T-helper 2 cell treated with Interferon-gamma antibody and Interleukin-4, amounts not matched to agents 5 μg/mL and 100 μg/mL, for 36 hours (primary cell): Measurements from ENCODE around the gene GSN.
A peak's percentile ranks its signal among the peaks of the same experiment; 100 is the strongest.
"Not testable (repeated sequence)": the region's sequence is repeated elsewhere in the genome, so short reads cannot be mapped to it uniquely, and the experiment has no call there.

Source experiments
- DNase-seq: peaks from one replicate; pipeline ENCODE4 v3.0.0; 2021; ENCODE audit warnings: low spot score
- H3K27ac Mint-ChIP-seq: one replicate; pipeline ENCODE4 v1.8.0; 2021; ENCODE audit warnings: mild to moderate bottlenecking, mixed read lengths
- H3K27me3 Mint-ChIP-seq: one replicate; pipeline ENCODE4 v1.8.0; 2021; ENCODE audit warnings: low read depth, mixed read lengths
- H3K36me3 Mint-ChIP-seq: one replicate; pipeline ENCODE4 v1.8.0; 2021; ENCODE audit warnings: low read depth, mixed read lengths
- H3K4me1 Mint-ChIP-seq: one replicate; pipeline ENCODE4 v1.8.0; 2021; ENCODE audit warnings: low read depth, mixed read lengths
- H3K4me3 Mint-ChIP-seq: one replicate; pipeline ENCODE4 v1.8.0; 2022; ENCODE audit warnings: mild to moderate bottlenecking, moderate library complexity, mixed read lengths
- H3K9me3 Mint-ChIP-seq: one replicate; pipeline ENCODE4 v1.8.0; 2021; ENCODE audit warnings: mixed read lengths

GSN gene

GRCh38 chr9:121283856-121284732, 16.1 kb downstream of the GSN start:
- Mint-ChIP-seq H3K4me3 (no peak overlapping the region), H3K27ac (no peak overlapping the region), H3K9me3 (no peaks in the 10 kb centered on the region), H3K4me1 (peaks cover 8% of the 10 kb centered on the region), H3K27me3 (no peaks in the 10 kb centered on the region), H3K36me3 (no peaks in the 10 kb centered on the region)
- DNase-seq, result no peak

- no peaks in the 10 kb centered on the region for H3K27me3 Mint-ChIP-seq
- H3K4me3 Mint-ChIP-seq, result no peak overlapping the region
- no peak overlapping the region for H3K27ac Mint-ChIP-seq
- DNase-seq, result no peak
- H3K36me3 Mint-ChIP-seq, result no peaks in the 10 kb centered on the region
- H3K4me1 Mint-ChIP-seq, result peaks cover 8% of the 10 kb centered on the region
- H3K9me3 Mint-ChIP-seq, result no peaks in the 10 kb centered on the region
Observed at GRCh38 chr9:121284733-121285451, 16.9 kb downstream of the GSN start.

- DNase-seq, result no peak
- no peaks in the 10 kb centered on the region for H3K27me3 Mint-ChIP-seq
- no peak overlapping the region for H3K4me3 Mint-ChIP-seq
- no peak overlapping the region for H3K27ac Mint-ChIP-seq
- peaks cover 8% of the 10 kb centered on the region for H3K4me1 Mint-ChIP-seq
- no peaks in the 10 kb centered on the region for H3K9me3 Mint-ChIP-seq
- H3K36me3 Mint-ChIP-seq, result no peaks in the 10 kb centered on the region
Observed at GRCh38 chr9:121285835-121286687, 18.1 kb downstream of the GSN start.

GRCh38 chr9:121286688-121286972, 18.7 kb downstream of the GSN start:
- no peaks in the 10 kb centered on the region for H3K27me3 Mint-ChIP-seq
- no peaks in the 10 kb centered on the region for H3K9me3 Mint-ChIP-seq
- no peak overlapping the region for H3K27ac Mint-ChIP-seq
- H3K36me3 Mint-ChIP-seq, result no peaks in the 10 kb centered on the region
- no peak overlapping the region for H3K4me3 Mint-ChIP-seq
- peaks cover 8% of the 10 kb centered on the region for H3K4me1 Mint-ChIP-seq
- no peak for DNase-seq

GRCh38 chr9:121286973-121287741, 19.2 kb downstream of the GSN start:
- Mint-ChIP-seq H3K9me3 (no peaks in the 10 kb centered on the region), H3K4me1 (peaks cover 8% of the 10 kb centered on the region), H3K36me3 (no peaks in the 10 kb centered on the region), H3K27me3 (no peaks in the 10 kb centered on the region), H3K4me3 (no peak overlapping the region), H3K27ac (no peak overlapping the region)
- peak; percentile 44 for DNase-seq

GRCh38 chr9:121288673-121289025, 20.7 kb downstream of the GSN start:
- no peak for DNase-seq
- no peaks in the 10 kb centered on the region for H3K36me3 Mint-ChIP-seq
- H3K27ac Mint-ChIP-seq, result no peak overlapping the region
- H3K9me3 Mint-ChIP-seq, result no peaks in the 10 kb centered on the region
- H3K4me1 Mint-ChIP-seq, result peaks cover 8% of the 10 kb centered on the region
- H3K4me3 Mint-ChIP-seq, result no peak overlapping the region
- H3K27me3 Mint-ChIP-seq, result no peaks in the 10 kb centered on the region

- H3K27me3 Mint-ChIP-seq, result no peaks in the 10 kb centered on the region
- no peak overlapping the region for H3K4me3 Mint-ChIP-seq
- no peaks in the 10 kb centered on the region for H3K36me3 Mint-ChIP-seq
- H3K4me1 Mint-ChIP-seq, result peaks cover 8% of the 10 kb centered on the region
- no peaks in the 10 kb centered on the region for H3K9me3 Mint-ChIP-seq
- H3K27ac Mint-ChIP-seq, result no peak overlapping the region
- no peak for DNase-seq
Observed at GRCh38 chr9:121289026-121289771, 21.2 kb downstream of the GSN start.

GRCh38 chr9:121289772-121290370, 21.9 kb downstream of the GSN start:
- Mint-ChIP-seq H3K4me1 (peaks cover 8% of the 10 kb centered on the region), H3K27ac (no peak overlapping the region), H3K36me3 (no peaks in the 10 kb centered on the region), H3K4me3 (no peak overlapping the region), H3K27me3 (no peaks in the 10 kb centered on the region), H3K9me3 (no peaks in the 10 kb centered on the region)
- DNase-seq, result no peak

GRCh38 chr9:121291536-121291935, 23.6 kb downstream of the GSN start:
- H3K36me3 Mint-ChIP-seq, H3K9me3 Mint-ChIP-seq, H3K27ac Mint-ChIP-seq, DNase-seq, H3K27me3 Mint-ChIP-seq, H3K4me1 Mint-ChIP-seq, H3K4me3 Mint-ChIP-seq: not testable (repeated sequence)

- DNase-seq, result no peak
- no peaks in the 10 kb centered on the region for H3K9me3 Mint-ChIP-seq
- H3K4me1 Mint-ChIP-seq, result peaks cover 5% of the 10 kb centered on the region
- no peaks in the 10 kb centered on the region for H3K27me3 Mint-ChIP-seq
- H3K27ac Mint-ChIP-seq, result no peak overlapping the region
- H3K36me3 Mint-ChIP-seq, result no peaks in the 10 kb centered on the region
- H3K4me3 Mint-ChIP-seq, result no peak overlapping the region
Observed at GRCh38 chr9:121292051-121292450, 24.1 kb downstream of the GSN start.

- Mint-ChIP-seq H3K4me3 (no peak overlapping the region), H3K27ac (no peak overlapping the region), H3K9me3 (no peaks in the 10 kb centered on the region), H3K36me3 (no peaks in the 10 kb centered on the region), H3K4me1 (peaks cover 5% of the 10 kb centered on the region), H3K27me3 (no peaks in the 10 kb centered on the region)
- no peak for DNase-seq
Observed at GRCh38 chr9:121292801-121293241, 24.9 kb downstream of the GSN start.

GRCh38 chr9:121294151-121294743, 26.3 kb downstream of the GSN start:
- Mint-ChIP-seq H3K27me3 (peaks cover 9% of the 10 kb centered on the region), H3K36me3 (no peaks in the 10 kb centered on the region), H3K4me1 (peaks cover 5% of the 10 kb centered on the region), H3K4me3 (no peak overlapping the region), H3K9me3 (no peaks in the 10 kb centered on the region), H3K27ac (no peak overlapping the region)
- DNase-seq, result no peak
